Measurements from ENCODE around the gene PRLR.
A peak's percentile ranks its signal among the peaks of the same experiment; 100 is the strongest.
"Not testable (repeated sequence)": the region's sequence is repeated elsewhere in the genome, so short reads cannot be mapped to it uniquely, and the experiment has no call there.

Gene PRLR

DNA sequence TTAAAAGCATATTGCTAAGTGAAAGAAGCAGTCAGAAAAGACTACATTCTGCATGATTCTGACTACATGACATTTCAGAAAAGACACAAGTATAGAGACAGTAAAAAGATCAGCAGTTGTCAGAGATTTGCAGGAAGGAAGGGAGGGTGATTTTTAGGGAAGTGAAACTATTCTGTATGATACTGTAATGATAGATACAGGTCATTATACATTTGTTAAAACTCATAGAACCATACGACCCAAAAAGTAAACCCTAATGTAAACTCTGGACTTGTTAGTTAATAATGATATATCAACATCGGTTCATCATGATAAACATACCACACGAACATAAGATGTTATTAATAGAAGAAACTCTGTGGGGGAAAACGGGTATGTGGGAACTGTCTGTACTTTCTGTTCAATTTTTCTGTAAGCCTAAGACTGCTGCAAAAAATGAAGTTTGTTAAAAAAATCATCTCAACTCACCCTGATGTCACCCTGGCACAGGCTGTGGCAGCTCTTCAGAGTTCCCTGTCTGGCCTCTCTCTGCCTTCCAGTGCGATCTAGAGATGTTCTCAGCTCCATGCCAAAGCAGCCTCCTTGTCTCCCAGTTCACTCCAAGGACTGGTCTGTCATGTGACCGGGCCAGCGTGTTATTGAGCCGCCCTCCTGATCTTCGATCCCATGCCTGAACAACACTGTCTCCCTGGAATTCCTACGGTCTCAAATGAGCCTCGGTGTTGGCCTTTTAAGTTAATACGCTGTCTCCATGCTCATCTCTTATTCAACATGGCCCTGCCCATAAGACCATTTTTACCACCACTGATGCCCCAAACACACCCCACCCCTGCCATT lies 35.4 kb downstream of the PRLR start:
- no peak for DNase-seq

DNA sequence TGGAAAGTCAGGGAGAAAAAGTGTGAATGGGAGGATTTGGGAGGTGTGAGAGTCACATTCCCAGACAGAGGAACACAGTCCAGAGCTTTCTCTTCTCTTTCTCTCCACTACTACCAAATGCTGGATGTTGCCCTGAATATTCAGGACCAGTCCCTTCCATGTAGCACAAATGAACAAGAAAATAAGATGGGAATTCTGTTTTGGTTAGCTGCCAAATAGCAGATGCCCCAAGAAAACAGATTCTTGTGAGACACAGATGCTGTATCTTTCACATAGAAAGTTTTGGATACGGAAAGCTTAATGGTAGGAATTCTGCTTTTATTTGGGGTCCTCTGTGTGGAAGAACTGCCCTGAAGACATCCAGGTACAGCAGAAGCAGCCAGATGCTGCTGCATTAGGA lies 37.8 kb downstream of the PRLR start:
- DNase-seq: no peak

DNA sequence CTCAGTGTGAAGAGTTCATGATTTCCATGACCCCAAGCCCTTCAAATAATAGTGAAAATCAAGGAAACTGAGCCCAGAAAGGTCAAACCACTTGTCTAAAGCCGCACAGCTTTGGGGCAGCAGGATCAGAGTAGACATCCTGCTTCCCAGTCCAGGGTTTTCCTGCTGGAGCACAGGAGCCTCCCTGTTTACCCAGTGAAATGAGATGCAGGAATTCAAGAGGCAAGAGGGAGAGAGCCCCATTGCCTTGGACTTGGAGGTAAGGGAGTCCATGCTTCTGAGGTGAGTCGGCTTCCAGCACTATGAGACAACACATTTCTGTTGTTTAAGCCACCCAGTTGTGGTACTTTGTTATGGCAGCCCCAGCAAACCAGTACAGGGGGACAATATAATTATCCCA lies 40.5 kb downstream of the PRLR start:
- DNase-seq: not testable (repeated sequence)

DNA sequence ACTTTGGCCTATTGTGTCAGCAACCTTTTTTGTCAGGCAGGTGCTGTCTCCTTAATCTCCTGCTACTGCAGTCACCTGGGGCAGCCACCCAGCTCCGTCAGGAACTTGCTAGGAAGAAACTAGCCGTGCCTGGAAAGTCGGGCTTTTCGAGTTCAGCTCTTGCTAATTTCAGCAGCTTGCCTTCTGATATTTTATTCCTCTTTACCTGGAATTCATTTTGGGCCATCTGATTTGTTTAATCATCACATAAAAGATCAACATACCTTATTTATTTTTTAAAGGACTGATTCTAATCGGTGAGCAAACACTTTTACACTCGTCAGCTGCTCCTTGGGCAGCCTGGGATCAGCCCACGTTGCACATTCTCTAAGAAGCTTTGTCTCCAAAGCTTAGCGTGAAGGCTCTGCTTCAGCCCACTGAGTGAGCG lies 42.2 kb downstream of the PRLR start:
- no peak for DNase-seq

DNA sequence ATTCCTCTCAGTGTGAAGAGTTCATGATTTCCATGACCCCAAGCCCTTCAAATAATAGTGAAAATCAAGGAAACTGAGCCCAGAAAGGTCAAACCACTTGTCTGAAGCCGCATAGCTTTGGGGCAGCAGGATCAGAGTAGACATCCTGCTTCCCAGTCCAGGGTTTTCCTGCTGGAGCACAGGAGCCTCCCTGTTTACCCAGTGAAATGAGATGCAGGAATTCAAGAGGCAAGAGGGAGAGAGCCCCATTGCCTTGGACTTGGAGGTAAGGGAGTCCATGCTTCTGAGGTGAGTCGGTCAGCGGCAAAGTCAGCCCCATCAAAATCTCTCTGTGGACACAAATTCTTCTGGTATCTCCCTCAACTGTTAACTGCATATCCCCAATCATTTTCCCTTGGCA lies 42.7 kb downstream of the PRLR start:
- not testable (repeated sequence) for DNase-seq

DNA sequence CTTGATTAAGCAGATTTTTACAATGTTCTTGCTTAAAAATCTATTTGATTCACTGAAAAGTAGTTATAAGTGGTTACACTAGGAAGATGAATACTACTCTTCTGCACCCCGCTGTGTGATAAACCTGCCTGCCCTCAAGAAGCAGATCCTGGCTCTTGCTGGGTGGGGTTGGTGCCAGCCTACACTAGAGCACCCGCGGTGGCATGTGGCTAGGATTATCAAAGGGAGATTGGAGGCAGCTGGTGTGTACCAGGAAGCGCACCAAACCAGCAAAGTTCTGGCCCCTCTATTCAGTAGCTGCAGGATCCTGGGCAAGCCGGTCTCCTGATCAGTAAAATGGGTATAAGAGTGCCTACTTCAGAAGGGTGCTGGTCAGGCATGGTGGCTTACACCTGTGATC lies 43.5 kb downstream of the PRLR start:
- DNase-seq: no peak

DNA sequence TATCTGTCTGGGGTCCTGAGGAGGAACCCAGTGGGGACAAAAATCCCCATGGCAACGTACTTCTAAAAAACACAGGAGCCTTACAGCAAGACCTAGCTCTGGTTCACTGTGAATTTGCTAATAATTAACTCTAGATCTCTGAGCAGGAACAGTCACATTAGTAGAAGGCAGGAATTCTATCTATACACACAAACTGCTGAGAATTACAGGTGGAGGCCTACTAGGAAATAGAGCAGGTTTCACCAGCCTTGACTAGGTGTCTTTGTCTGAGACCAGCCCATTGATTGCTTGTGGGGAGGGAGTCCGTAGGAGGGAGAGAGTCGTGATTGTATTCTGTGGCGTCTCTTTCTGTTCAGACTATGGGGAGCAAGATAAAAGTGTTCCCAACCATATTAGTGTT lies 44.8 kb downstream of the PRLR start:
- DNase-seq: no peak

DNA sequence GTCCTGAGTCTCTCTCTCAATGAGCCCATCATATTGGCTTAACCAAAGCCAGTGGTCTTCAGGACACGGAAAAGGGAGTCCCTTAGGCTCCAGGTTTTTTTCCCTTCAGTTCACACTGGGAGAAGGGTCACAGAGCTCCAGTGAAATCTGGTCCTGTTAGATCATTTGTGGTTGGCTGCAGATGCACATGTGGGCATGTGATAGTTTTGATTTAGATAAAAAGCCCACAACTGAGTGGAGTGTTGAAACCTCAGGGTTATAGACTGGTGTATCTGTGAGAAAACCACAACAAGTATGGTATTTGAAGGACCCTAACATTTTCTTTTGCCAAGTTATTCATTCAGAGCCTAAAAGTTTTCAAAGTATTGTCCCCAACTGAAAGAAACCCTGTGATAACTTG lies 46.7 kb downstream of the PRLR start:
- DNase-seq: no peak

DNA sequence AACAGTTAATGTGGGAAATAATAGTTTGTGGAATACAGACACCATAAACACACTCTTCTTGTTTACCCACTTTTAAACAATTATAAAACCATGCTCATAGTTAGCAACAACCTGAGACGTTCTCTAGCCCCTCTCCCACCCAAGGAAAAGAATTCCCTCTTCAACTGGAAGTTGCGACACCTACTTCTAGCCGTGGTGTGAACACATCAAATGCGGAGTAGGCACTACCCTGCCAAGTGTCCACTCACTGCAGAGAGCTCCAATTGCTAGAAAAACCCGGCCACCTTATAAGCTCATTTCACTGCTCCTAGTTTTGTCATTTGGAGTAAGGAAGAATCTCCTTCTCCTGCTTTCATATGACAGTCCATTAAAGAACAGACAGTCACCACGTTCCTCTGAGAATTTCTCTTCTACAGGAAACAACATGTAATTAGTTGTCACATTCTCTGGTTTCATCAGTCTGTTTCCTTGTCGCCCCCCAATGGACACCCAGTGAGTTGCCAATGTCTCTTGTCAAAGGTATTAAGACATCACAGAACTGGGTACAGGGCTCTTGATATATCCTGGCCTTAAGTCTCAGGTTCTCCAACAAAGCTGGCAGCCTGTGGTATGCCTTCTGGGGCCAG lies 47.3 kb downstream of the PRLR start:
- peak; percentile 73 for DNase-seq

DNA sequence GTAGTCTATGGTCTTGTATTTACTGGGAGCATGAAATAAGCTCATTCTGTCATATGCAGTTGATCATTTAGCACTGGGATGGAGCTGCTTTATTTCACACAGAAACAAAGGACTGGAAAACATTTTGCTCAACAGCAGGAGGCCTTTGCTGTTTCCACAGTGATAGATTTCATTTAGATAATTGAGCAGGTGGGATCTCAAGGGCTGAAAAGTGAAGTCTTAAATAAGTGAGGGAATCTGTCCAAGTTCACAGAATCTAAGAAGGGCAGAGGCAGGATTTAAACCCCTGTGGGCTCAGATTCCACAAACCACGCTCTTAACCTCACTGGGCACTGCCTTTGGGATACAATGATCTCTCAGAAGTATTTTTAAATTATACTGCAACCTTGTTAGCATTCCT lies 47.8 kb downstream of the PRLR start:
- no peak for DNase-seq

DNA sequence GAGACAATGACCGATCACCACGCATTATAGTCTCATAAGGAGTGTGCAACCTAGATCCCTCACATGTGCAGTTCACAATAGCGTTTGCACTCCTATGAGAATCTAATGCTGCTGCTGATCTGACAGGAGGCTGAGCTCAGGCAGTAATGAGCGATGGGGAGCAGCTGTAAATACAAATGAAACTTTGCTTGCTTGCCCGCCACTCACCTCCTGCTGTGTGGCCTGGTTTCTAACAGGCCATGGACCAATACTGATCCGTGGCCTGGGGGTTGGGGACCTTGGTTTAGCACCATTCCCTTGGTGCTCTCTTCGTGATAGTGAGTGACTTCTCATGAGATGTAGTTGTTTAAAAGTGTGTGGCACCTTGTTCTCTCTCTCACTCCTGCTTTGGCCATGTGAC lies 50.2 kb downstream of the PRLR start:
- no peak for DNase-seq

DNA sequence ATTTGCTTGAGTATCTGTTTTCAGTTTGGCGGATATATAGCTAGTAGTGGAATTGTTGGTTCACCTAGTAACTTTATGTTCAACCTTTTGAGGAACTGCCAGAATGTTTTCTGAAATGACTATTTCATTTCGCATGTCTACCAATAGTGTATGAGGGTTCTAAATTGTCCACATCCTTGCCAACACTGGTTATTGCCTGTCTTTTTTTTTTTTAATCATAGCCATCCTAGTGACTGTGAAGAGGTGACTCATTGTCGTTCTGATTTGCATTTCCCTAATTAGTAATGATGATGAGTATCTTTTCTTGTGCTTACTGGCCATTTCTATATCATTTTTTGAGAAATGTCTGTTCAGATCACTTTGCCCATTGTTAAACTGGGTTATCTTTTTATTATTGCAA lies 52.5 kb downstream of the PRLR start:
- no peak for DNase-seq

DNA sequence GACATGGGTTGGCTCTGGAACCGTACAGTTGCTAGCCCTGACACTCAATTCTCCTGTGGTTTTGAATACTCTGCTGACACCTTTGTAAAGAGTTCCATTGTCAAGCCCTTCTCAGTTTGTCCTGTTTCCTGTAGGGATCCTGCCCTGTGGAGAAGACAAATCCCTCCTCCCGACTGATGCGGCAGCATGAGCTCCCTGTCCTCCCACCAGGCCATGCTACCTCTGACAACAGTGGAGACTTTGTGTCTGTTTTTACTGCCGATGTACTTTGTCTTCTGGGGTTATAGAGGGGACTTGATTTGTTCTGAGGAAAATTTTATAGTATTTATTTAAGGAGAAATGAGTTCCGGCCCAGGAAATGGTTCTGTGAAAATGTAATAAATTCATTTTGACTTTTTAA lies 57.8 kb downstream of the PRLR start:
- DNase-seq: no peak

DNA sequence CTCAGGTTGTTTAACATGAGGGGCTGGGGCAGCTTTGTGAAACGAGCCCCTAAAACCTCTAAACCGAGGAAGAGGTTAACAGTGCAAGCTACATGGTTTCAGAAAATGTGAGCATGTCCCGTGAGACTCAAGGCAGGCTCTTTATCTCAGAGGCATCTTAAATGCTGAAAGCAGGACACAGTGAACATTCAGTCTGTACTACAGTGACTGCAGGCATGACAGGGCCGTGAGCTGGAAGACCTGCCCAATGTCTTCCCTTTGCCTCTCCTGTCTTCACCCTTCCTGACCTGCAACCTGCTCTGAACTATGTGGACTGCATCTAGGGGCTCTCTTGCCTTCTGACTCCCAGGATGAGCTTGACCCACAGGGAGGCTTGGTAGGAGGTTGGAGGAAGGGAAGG lies 58.3 kb downstream of the PRLR start:
- DNase-seq: no peak

DNA sequence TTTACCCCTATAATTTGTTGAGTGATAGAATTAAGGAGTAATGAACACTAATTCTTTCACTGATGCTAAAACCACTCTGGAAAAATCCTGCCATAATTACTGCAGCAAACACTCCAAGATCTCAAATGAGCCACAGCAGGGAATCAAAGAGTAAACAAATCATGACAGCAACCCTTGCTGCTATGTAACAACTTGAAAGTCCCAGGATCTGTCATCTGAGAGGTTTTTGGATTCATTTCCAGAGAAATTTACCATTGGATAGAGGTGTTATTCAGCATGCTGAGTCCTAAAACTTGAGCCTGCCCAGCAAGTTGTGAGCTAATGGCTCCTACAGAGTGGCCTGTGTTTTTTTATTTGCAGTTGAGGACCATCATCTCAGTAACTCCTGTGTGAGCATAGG lies 59.2 kb downstream of the PRLR start:
- DNase-seq: no peak

DNA sequence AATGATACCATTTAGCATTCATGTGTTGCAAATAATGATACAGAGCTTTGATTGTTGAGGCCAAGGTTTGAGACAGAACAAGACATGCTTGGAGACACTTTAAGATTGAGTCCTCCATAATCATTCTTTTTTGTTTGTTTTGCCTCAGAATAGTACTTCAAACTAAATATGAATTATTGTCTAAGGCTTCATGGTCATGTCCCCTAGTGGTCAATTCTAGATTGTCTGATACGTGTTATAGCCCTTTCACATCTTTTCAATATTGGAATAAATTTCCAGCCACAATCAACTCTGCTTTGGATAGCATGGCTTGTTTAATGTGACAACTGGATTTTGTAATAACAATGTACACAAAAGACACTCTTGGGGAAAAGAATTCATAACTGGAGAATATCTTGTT lies 64.2 kb downstream of the PRLR start:
- DNase-seq: no peak

DNA sequence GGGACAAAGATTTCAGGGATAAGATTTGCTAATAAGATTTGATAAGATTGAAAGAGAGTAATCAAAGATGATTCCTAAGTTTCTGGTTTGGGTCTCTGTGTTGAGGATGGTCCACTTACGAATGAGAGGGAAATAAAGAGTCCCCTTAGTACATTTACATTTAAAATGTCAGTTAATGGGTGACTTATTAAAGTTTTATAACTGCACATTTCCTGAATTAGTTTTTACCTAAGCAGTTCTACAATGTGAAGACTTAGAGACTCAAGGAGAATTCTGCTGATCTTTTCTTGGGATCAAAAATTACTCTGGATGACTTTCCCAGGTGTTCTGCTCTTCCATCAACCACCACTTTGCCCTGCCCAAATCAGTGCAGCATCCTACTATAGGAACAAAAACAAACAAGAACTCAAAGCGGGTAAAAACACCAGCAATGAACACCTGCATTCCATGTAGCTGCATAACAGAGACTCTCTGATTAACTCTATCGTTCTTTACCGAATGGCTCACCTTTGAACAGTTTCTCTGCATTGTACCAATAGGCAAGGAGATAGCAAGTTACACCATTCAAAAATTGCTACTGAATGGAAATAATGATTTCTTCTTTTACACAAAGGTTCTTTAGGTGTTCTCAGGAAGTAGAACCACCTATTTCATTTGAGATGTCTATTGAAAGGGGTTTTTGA lies 65.3 kb downstream of the PRLR start:
- no peak for DNase-seq

DNA sequence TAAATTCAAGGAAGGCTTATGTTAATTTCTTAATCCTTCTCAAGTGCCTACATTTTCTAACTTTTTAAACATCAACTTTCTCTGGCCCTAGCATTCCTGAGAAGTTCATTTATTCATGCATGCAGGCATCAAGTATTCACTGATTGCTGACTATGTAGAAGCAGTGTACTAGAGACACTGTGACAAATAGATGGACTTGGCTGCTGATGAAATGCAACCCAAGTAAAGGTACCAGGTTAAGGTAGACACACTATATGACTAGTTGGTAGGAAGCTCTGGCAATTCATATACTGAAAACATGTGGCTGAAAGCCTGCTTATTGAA lies 66.6 kb downstream of the PRLR start:
- no peak for DNase-seq

DNA sequence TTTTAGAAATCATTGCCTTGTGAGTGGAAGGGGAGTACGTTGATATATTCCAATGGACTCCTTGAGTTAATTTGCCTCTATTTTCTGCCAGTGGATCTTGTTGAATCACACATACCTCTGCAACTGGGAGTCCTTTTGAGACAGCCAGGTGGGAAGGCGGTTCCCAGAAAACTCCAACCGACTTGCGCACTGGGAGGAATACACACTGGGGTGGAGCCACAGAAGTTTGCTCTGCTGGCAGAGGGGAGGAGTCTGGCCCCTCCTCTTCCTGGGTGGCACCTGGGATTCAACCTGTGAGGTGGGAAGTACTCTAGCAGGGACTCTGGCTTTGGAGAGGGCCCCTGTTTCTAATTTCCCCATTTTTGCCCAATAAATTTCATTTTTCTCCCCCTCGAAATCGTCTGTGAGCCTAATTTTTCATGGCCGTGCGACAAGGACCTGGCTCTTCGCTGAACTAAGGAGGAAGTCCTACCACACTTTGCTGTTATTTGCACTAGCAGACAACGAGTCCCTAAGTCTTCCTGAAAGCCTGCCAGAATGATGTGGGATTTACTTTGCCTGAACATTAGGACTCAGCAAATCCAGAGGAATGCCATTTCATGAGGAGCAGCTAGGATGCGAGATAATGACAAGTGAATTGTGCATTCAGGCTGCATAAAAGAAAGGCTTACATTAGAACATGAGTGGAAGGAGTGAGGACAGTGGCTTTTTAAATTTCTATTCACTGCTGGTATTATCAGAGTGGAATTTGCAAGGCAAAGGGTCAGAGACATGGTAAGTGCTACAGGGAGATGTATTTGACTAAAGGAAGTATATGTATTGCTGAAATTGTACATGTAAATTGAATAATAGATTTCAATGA lies 67.2 kb downstream of the PRLR start:
- DNase-seq: no peak

DNA sequence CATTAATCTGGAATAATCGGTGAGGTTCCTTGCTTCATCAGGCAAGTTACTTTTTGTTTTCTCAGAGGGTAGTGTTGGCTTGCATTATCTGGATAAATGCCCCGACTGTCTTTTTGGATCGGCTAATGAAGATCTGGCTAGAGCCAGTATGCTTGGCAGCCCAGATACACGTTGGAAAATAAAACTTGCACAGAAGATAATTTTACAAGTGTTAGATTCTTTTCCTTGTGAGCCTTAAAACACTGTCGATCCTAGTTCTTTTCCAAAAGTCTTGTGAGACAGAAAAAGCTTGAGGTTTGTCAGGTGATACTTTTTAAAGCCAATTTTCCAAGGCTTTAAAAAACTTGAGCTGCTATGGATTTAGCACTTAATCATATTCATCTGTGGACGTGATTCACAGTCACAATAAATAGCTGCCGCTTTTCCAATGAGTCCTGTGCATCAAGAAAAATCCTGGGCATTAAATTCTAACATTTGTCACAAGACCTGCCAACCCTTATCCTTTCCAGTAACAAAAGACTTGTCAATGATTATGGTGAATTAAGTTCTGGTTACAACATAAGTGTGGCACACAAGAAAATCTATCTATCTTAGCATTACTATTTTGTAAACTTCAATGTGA lies 68.5 kb downstream of the PRLR start:
- no peak for DNase-seq

DNA sequence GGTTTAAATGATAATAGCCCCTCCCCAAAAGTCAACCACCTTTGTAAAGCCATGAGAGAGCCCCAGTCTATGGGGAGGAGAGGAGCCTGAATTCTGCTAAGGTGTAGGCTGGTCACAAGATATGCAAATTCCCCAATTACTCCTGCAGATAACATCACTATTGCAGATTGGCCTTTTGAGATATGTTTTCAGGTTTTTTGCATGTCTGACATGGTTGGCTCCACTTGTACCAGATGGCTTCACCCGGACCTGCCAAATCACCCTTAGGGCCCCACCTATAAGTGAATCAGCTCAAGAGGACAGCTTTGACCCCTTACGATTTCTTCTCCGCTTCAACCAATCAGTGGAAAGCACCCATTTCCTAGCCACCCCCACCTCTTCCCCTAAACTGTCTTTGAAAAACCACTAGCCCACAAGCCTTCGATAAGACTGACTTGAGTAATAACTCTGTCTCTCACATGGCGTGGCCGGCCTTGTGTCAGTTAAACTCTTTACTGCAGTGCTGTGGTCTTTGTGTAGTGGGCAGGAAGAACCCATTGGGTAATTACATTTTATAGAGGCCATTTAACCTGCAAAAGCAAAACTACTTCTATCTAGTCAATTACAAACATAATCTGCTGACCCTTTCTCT lies 69.7 kb downstream of the PRLR start:
- DNase-seq: no peak

DNA sequence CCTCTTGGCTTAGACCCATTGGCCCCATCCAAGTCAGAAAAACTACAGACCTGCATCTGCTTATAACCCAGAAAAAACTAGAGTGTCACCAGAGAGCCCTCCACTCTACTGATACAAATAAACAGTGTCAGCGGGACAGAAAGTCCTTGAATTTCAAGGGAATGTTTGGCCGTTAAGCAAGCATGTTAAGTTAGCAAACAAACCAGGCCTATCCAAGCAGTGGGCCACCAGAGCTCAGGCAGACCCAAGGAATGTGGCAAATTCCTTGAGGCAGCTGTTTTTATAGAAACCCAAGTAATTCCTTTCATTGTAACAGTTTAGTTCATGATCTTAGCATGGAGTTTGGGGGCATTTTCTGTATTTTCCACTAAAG lies 70.9 kb downstream of the PRLR start:
- no peak for DNase-seq

All from EL (cell line).